Kidney (tissue), 14 donors: ENCODE measurements around the gene PPP2R5E. TPM values are rescaled to one million over a fixed set of nuclear protein-coding genes. Genes with fewer than 3 reads are reported as not detected.

Source experiments
- DNase-seq, 5 donors: peaks; one replicate each; pipeline ENCODE4 v3.0.0-alpha.2; 2013 to 2020
- FAIRE-seq: peaks from 2 replicates; lab custom pipeline; 2012; peaks lifted over from hg19 to GRCh38; lab: Jason Lieb, UNC
- H3K27ac ChIP-seq, 2 donors: one replicate each; pipeline ENCODE4 v1.7.0; 2013; ENCODE audit warnings: low read depth in 2 of 2, low read length in 2 of 2, inconsistent platforms in 1 of 2
- H3K27me3 ChIP-seq: one replicate; pipeline ENCODE4 v1.7.1; 2013; ENCODE audit warnings: low read length, inconsistent platforms; ENCODE audit not compliant: control insufficient read depth, insufficient read depth
- H3K36me3 ChIP-seq, 3 donors: one replicate each; pipeline versions ENCODE4 v1.7.0 to v1.7.1; 2013; ENCODE audit warnings: low read length in 3 of 3, control low read depth in 1 of 3, inconsistent platforms in 1 of 3; ENCODE audit not compliant: insufficient read depth in 3 of 3, control insufficient read depth in 2 of 3
- H3K4me1 ChIP-seq, 3 donors: one replicate each; pipeline versions ENCODE4 v1.7.0 to v1.7.1; 2013; ENCODE audit warnings: low read length in 3 of 3, inconsistent platforms in 1 of 3, low read depth in 1 of 3; ENCODE audit not compliant: control insufficient read depth in 2 of 3, insufficient read depth in 2 of 3
- H3K4me3 ChIP-seq, 3 donors: one replicate each; pipeline versions ENCODE4 v1.7.0 to v1.8.1; 2013; ENCODE audit warnings: low read length in 3 of 3, control low read depth in 1 of 3, inconsistent platforms in 1 of 3
- H3K9ac ChIP-seq, 3 donors: one replicate each; pipeline versions ENCODE4 v1.7.0 to v1.7.1; 2013; ENCODE audit warnings: low read length in 3 of 3, control low read depth in 1 of 3, inconsistent platforms in 1 of 3
- H3K9me3 ChIP-seq, 3 donors: one replicate each; pipeline versions ENCODE4 v1.7.0 to v1.7.1; 2013; ENCODE audit warnings: low read length in 3 of 3, control low read depth in 1 of 3, inconsistent platforms in 1 of 3; ENCODE audit not compliant: control insufficient read depth in 2 of 3, insufficient read depth in 1 of 3
- intact Hi-C: fragments of 100-400 bp; cut with DNase I; formaldehyde crosslinking; loops from one replicate; pipeline ENCODE4 v1.11.1; 2022
- polyA plus RNA-seq: library from polyadenylated mRNA; stranded (reverse); fragments of 350-450 nt; fragmentation: Illumina TruSeq; extraction: RNeasy Lipid Tissue Mini Kit (QIAGEN cat#74804); gene quantifications from one replicate; pipeline ENCODE4 v1.2.3, GENCODE V29; 2014; ENCODE audit warnings: low read depth, low replicate concordance; ENCODE audit not compliant: insufficient read depth
- total RNA-seq: library from RNA; stranded (reverse); fragmentation: NEBNext Ultra II Directional; extraction: Animal tissue kit (Norgen Biotek cat#: 25700); gene quantifications from one replicate; pipeline ENCODE4 v1.2.1, GENCODE V29; 2021
- TF ChIP-seq, protein P1 (sequence below): IDR thresholded peaks from 3 replicates; pipeline ENCODE4 v1.5.1; 2012; ENCODE audit warnings: mild to moderate bottlenecking, moderate library complexity, borderline replicate concordance; ENCODE audit not compliant: insufficient read depth; ENCODE audit errors: extremely low read depth
- donor health status: control.
- donor health status: control.
- donor health status: control.
- donor health status: control.
- donor health status: control.
- donor health status: DM: yes; HTN: yes; CAD: no.
- donor health status: Normal renal cell carcinoma (clear cell type).

Gene PPP2R5E
- total and polyA plus RNA-seq, 2 donors from 2014 or later = 9.7 to 46.5 TPM

DNA sequence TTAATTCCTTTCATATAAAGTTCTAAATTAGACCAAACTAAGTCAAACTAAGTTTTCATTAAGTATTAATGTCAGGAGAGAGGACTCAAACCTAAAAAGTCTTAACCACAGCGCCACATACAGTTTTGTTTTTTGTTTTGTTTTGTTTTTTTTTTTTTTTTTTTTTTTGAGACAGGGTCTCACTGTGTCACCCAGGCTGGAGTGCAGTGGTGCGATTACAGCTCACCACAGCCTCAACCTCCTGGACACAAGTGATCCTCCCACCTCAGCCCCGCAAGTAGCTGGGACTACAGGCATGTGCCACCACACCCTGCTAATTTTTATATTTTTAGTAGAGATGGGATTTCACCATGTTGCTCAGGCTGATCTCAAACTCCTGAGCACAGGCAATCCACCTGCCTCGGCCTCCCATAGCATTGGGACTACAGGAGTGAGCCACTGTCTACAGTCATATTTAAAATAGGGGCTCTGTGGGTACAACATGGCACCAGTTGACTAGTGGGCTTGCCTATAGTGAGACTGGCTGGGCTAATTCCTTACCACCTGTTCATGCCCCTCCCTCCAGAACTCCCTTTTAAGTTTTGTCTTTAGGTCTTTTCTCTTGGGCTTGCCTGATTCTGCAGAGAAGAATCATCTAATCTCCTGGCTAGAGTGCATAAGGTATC is 110.2 kb downstream of the PPP2R5E start:
- intact Hi-C loops = no loop called here
- no peak for FAIRE-seq
- TF ChIP-seq, protein P1, sequence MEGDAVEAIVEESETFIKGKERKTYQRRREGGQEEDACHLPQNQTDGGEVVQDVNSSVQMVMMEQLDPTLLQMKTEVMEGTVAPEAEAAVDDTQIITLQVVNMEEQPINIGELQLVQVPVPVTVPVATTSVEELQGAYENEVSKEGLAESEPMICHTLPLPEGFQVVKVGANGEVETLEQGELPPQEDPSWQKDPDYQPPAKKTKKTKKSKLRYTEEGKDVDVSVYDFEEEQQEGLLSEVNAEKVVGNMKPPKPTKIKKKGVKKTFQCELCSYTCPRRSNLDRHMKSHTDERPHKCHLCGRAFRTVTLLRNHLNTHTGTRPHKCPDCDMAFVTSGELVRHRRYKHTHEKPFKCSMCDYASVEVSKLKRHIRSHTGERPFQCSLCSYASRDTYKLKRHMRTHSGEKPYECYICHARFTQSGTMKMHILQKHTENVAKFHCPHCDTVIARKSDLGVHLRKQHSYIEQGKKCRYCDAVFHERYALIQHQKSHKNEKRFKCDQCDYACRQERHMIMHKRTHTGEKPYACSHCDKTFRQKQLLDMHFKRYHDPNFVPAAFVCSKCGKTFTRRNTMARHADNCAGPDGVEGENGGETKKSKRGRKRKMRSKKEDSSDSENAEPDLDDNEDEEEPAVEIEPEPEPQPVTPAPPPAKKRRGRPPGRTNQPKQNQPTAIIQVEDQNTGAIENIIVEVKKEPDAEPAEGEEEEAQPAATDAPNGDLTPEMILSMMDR = no peak
- Histone ChIP-seq H3K9ac (no peak overlapping the region), H3K27me3 (no peaks in the 10 kb centered on the region), H3K36me3 (no peaks in the 10 kb centered on the region), H3K9me3 (no peaks in the 10 kb centered on the region), H3K4me1 (peaks cover 0 to 26% (median 22%) of the 10 kb centered on the region in 3 donors), H3K4me3 (no peak overlapping the region), H3K27ac (no peak overlapping the region)
- no peak for DNase-seq

DNA sequence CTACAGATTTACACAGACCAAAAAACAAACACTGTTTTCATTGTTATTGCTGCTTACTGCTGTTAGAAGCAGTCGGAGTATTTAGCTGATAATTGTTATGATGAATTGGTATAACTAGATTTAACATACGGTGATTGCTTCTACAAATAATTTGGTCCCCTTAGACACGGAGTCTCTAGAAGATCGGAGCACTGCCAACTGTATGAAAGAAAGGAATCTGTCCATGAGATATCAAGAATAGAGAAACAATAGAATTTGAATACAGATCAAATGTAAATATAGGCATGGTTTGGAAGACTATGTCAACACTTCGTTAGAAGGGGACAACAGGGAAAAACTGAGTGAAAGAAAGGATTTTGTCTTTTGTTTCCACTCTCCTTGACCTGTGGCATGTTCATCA is 110.9 kb downstream of the PPP2R5E start:
- Histone ChIP-seq H3K9me3 (no peaks in the 10 kb centered on the region), H3K4me1 (peaks cover 0 to 18% (median 18%) of the 10 kb centered on the region in 3 donors), H3K27ac (no peak overlapping the region), H3K27me3 (no peaks in the 10 kb centered on the region), H3K9ac (no peak overlapping the region), H3K4me3 (no peak overlapping the region), H3K36me3 (no peaks in the 10 kb centered on the region)
- DNase-seq = no peak
- TF ChIP-seq, protein P1 = no peak
- intact Hi-C loops = no loop called here
- FAIRE-seq = no peak

DNA sequence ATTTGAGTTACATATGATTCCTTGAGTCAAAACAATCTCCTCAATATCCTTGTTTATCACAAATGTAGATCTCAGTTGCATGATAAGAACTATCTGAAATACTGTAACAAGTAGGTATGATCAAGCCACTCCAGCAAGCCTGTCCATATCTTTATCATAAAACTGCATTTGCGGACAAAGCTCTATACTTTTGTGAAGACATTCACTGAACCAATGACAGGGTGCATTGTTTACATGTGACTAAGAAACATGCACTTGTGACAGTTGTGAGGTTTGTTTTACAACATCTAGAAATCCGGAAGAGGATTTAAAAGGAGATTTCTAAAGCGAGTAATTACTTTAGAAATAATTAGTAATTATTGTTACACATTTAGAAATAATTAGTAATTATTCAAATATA is 111.7 kb downstream of the PPP2R5E start:
- no peak overlapping the region for H3K9ac ChIP-seq
- H3K27ac ChIP-seq = no peak overlapping the region
- H3K27me3 ChIP-seq = no peaks in the 10 kb centered on the region
- DNase-seq (no peak), FAIRE-seq (no peak)
- H3K4me3 ChIP-seq = no peak overlapping the region
- no peaks in the 10 kb centered on the region for H3K36me3 ChIP-seq
- peaks cover 0 to 12% (median 10%) of the 10 kb centered on the region in 3 donors for H3K4me1 ChIP-seq
- TF ChIP-seq, protein P1 = no peak
- H3K9me3 ChIP-seq = no peaks in the 10 kb centered on the region
- intact Hi-C loops = no loop called here
